Endothelial cell of hepatic sinusoid (primary cell): ENCODE results near the gene POLR2J3.
"Not testable (repeated sequence)": the region's sequence is repeated elsewhere in the genome, so short reads cannot be mapped to it uniquely, and the experiment has no call there.

Experiments
- in situ Hi-C: cut with HindIII; loops from 2 replicates; pipeline ENCODE4 v1.10.0; 2017; ENCODE audit warnings: low sequenced_read_pairs

POLR2J3 gene

GRCh38 chr7:102572261-102573239, at the start of gene POLR2J3:
Gene POLR2J3, minus strand, starts transcription at chr7:102572583. Its CDS starts 62 bp downstream, at chr7:102572521.
- in situ Hi-C loops: not testable (repeated sequence)

- in situ Hi-C loops: not testable (repeated sequence)
Observed at GRCh38 chr7:102618122-102618521, 45.7 kb upstream of the POLR2J3 start.

DNA sequence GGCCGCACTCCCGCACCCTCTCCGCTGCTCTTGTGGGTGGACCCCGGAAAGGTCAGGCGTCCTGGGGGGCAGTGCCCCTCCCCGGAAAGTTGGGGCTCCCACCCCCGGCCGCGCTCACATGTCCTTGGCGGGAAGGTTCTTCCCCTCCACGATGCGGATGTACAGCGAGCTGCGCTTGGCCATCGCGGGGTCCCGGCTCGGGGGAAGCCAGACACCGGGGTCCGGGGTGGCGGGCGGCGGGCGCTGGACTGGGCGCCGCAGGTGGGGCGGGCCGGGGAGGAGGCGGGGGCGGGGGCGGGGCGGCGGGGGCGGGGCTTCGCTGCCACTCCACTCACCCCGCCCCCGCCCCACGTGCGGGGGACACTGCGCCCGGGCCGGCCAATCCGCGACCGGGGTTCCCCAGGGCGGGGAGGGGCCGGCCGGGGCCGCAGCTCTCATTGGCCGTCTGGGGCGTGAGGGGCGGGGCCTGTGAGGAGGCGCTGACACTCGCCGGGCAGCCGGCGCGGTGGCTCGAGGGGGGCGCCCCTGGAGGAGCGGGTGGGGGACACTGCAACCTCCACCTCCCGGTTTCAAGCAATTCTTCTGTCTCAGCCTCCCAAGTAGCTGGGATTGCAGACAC, 44.2 kb upstream of the POLR2J3 start, which contains the start of gene RASA4:
Gene RASA4 (minus strand): TSS at position 250 of the 619 bp plus-strand sequence. CDS start 67 bp downstream, at position 183.
- in situ Hi-C loops: not testable (repeated sequence)

DNA sequence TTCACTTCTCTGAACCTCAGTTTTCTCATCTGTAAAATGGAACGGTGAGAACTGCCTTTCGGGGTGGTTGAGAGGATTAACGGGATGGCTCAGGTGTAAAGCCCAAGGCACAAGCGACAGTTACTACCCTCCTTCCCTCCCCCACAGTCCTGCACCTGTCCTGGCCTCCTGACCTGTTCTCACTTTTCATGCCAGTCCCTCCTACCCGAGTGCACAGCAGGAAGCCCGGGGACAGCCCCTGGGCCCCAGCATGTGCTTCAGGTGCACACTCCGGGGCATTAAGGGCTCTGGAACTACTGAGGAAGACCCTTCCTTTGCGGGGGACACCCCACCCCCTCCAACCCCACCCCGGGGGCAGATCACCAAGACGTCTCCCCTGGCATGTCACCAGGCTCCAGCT, 43.5 kb upstream of the POLR2J3 start:
- in situ Hi-C loops: not testable (repeated sequence)

- in situ Hi-C loops: not testable (repeated sequence)
Observed at GRCh38 chr7:102614873-102615272, 42.5 kb upstream of the POLR2J3 start.

DNA sequence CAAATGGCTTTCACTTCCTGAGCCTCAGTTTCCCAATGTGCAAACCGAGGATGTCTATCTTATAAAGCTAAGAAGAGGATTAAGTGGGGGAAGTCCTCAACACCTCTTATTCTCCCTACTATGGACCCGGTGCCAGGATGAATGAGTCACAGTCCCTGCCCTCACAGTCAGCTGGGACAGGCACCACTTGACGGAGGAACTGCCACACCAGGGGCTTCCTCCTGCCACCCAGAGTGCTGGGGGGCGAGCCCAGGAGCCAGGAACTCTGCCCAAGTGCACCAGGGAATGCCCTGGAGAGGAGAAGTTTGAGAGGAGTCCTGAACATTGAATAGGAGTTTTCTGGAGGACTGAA, 41.9 kb upstream of the POLR2J3 start:
- in situ Hi-C loops: not testable (repeated sequence)

GRCh38 chr7:102613575-102614345, 41.4 kb upstream of the POLR2J3 start:
- in situ Hi-C loops: not testable (repeated sequence)

GRCh38 chr7:102611675-102612325, 39.4 kb upstream of the POLR2J3 start:
- in situ Hi-C loops: not testable (repeated sequence)

- in situ Hi-C loops: not testable (repeated sequence)
Observed at GRCh38 chr7:102611013-102611674, 38.8 kb upstream of the POLR2J3 start.

DNA sequence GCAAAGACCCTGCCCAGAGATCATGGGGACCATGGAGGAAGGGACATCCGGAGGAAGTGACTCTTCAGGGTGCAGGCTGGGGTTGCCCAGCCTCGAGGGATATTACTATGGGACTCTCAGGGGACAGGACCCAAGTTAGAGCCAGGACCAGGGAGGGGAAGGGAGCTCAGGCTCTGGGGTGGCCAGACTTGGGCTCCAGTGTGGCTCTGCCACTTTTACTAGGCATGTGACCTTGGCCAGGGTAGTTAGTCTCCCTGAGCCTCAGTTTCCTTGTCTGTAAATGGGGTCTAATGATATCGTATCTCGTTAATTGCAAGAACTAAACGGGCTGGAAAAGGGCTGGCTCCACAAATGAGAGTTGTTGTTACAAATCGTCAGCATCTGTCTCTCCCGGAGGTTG, 38.1 kb upstream of the POLR2J3 start:
- in situ Hi-C loops: not testable (repeated sequence)

DNA sequence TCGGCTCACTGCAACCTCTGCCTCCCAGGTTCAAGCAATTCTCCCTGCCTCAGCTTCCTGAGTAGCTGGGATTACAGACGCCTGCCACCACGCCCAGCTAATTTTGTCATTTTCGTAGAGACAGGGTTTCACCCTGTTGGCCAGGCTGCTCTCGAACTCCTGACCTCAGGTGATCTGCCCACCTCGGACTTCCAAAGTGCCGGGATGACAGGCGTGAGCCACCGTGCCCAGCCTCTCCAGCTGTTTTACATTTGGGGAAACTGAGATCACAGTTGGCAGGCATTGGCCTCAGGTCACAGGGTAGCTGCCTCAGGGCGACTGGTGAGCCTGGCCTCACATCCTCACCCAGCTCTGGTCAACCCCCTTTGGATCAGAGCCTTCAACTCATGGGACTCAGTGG, 37.4 kb upstream of the POLR2J3 start:
- in situ Hi-C loops: not testable (repeated sequence)

DNA sequence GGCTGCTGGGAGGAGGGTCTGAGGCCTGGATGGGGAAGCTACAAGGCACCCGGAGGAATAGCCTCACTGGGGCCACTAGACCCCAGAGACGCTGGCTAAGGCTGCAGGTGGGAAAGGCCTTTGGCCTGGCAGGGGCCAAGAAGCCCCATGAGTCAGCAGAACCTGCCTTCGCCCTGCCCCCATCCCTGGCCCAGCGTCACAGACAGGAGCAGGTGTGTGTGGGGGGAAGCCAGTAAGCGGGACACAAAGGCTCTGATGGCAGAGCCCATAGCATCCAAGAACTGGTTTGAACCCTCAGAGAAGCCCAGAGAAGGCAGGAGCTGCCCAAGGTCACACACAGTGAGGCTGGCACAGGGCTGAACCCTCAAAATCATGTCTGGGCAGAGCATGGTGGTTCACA, 34.5 kb upstream of the POLR2J3 start:
- in situ Hi-C loops: not testable (repeated sequence)

DNA sequence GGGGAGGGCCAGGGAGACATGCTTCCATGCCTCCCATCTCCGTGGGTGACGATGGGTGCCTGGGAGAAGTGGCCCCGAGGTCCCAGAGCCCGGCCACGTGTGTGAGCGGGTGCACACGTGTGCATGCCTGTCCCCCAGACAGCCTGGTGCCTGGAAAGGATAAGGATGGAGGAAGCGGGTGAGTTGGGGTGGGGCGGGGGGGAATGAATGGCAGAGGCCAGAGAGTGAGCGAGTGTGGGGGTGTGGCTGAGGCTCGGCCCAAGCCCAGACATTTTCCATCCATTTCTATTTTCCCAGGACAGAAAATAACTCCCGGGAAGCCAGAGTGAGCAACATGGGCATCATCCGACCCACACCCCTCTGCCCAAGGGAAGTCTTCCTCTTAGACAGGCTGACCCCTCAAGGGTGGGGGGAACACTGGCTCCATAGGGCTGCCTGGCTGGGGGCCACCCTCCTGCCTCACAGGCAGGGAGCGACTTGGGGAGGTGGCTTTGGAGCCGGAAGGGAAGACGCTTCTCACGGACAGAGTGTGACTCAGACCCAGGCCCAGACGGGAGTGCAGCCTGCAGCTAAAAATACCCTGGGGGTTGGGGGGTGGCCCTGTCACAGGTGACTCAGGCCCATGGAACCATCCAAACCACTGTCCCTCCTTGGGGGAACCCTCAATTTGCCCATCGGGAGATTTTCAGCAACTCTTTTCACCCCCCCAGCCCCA, 32.2 kb upstream of the POLR2J3 start:
- in situ Hi-C loops: not testable (repeated sequence)

DNA sequence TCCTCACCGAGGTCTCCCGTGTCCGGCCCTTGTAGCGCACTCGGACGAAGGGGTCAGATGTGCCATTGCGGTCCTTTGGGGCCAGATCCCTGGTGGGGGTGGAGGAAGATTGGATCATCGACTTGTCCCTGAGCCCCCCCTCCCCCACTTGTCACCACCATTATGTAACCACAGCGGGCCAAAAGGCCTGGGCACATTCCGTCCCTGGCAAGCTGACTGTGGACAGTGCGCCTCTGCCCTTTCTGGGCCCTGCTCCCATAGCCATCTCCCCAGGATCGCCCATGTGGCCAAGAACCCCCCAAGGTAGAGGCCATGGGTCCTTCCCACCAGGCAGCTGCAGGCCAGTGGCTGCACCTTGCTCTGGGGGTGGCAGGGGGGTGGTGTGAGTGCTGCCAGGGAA, 29.9 kb upstream of the POLR2J3 start:
- in situ Hi-C loops: not testable (repeated sequence)

DNA sequence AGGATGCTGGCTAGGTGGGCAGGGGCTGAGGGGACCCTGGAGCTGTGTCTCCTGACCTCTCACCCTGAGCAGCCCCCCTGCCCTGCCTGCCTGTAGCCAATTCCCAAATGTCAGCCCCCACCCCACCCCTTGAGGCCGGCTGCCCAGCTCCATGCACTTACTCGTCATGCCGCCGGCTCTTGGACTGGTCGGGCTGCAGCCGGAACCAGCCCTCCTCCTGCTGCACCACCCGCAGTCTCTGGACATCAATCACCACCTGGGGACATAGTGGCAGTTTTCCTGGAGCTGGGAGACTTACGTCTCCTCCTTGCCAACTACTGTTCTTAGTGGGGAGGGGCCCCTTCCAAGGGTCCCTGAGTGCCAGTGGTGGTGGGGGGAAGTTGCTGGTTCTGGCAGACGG, 27.3 kb upstream of the POLR2J3 start:
- in situ Hi-C loops: not testable (repeated sequence)

DNA sequence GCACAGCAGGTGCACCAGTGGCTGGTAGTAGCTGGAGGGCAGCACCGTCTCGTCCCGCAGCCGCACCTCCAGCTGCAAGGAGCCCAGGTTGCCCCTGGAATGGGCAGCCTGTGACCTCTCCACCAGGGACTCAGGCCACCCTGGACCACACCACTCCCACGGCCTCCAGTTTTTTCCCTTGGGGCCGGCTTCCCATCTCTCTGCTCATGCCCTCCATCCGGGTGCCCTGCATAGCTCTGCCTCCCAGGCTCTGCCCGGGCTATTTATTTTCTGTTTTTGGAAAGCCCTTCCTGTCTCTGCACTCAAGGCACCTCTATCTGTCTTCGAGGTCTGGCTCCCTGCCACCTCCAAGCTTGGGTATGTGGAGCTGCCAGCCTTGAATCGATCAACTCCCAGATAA, 23.7 kb upstream of the POLR2J3 start:
- in situ Hi-C loops: not testable (repeated sequence)

- in situ Hi-C loops: not testable (repeated sequence)
Observed at GRCh38 chr7:102593637-102594334, 21.4 kb upstream of the POLR2J3 start.

GRCh38 chr7:102592477-102593019, 20.2 kb upstream of the POLR2J3 start:
- in situ Hi-C loops: not testable (repeated sequence)

- in situ Hi-C loops: not testable (repeated sequence)
Observed at GRCh38 chr7:102589857-102590256, 17.5 kb upstream of the POLR2J3 start.
